22Rv1 (cell line): Measurements from ENCODE around the gene PMPCA.

ENCODE experiments used
- ZFX ChIP-seq: fragments of 450-650 bp; IDR thresholded peaks from 2 replicates; pipeline ENCODE4 v1.6.1; 2017; ENCODE audit warnings: antibody characterized with exemption, borderline replicate concordance
- TF ChIP-seq, protein P1 (sequence below): fragments of 450-650 bp; IDR thresholded peaks from 2 replicates; pipeline ENCODE4 v1.5.1; 2017; ENCODE audit warnings: mild to moderate bottlenecking

- TF ChIP-seq, protein P1, sequence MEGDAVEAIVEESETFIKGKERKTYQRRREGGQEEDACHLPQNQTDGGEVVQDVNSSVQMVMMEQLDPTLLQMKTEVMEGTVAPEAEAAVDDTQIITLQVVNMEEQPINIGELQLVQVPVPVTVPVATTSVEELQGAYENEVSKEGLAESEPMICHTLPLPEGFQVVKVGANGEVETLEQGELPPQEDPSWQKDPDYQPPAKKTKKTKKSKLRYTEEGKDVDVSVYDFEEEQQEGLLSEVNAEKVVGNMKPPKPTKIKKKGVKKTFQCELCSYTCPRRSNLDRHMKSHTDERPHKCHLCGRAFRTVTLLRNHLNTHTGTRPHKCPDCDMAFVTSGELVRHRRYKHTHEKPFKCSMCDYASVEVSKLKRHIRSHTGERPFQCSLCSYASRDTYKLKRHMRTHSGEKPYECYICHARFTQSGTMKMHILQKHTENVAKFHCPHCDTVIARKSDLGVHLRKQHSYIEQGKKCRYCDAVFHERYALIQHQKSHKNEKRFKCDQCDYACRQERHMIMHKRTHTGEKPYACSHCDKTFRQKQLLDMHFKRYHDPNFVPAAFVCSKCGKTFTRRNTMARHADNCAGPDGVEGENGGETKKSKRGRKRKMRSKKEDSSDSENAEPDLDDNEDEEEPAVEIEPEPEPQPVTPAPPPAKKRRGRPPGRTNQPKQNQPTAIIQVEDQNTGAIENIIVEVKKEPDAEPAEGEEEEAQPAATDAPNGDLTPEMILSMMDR, result no peak
- no peak for TF ChIP-seq ZFX
These were observed 31.8 kb downstream of the PMPCA start for GRCh38 chr9:136442265-136442664.
